K562 (cell line): ENCODE measurements around the gene NT5DC1. TPM values are rescaled to one million over a fixed set of nuclear protein-coding genes. Genes with fewer than 3 reads are reported as not detected.

ENCODE experiments used
- ATF1 ChIP-seq, 2 experiments: fragments of 450-650 bp in 1 of 2; IDR thresholded peaks; 2 replicates each; pipeline ENCODE4 v1.6.1; 2016; ENCODE audit warnings: missing compliant biosample characterization in 1 of 2, missing genetic modification characterization in 1 of 2
- BRD9 ChIP-seq: fragments of 450-650 bp; IDR thresholded peaks from 2 replicates; pipeline ENCODE4 v1.6.1; 2018; ENCODE audit warnings: low read depth; ENCODE audit not compliant: partially characterized antibody
- CREM ChIP-seq: IDR thresholded peaks from 2 replicates; pipeline ENCODE4 v1.6.1; 2014; ENCODE audit warnings: antibody characterized with exemption, low read depth
- ETV5 ChIP-seq: sonication (generic); formaldehyde crosslinking; IDR thresholded peaks from 2 replicates; pipeline ENCODE4 v1.4.0; 2020; ENCODE audit warnings: low read depth, mild to moderate bottlenecking, missing genetic modification reagents
- FOXP1 ChIP-seq: sonication (generic); formaldehyde crosslinking; IDR thresholded peaks from 2 replicates; pipeline ENCODE4 v1.8.0; 2022; ENCODE audit warnings: mild to moderate bottlenecking, missing genetic modification reagents
- GABPB1 ChIP-seq: sonication (generic); formaldehyde crosslinking; IDR thresholded peaks from 2 replicates; pipeline ENCODE4 v1.8.0; 2022; ENCODE audit warnings: mild to moderate bottlenecking, missing genetic modification reagents
- IRF2 ChIP-seq: sonication (generic); formaldehyde crosslinking; IDR thresholded peaks from 2 replicates; pipeline ENCODE4 v1.8.1; 2022; ENCODE audit warnings: mild to moderate bottlenecking, missing genetic modification reagents
- NR3C1 ChIP-seq: sonication (generic); formaldehyde crosslinking; IDR thresholded peaks from 2 replicates; pipeline ENCODE4 v1.8.1; 2022; ENCODE audit warnings: missing genetic modification reagents
- PHF21A ChIP-seq: fragments of 450-650 bp; IDR thresholded peaks from 2 replicates; pipeline ENCODE4 v1.6.1; 2017; ENCODE audit warnings: low read depth, borderline replicate concordance
- RUNX1 ChIP-seq: sonication (generic); IDR thresholded peaks from 2 replicates; pipeline ENCODE4 v1.6.1; 2016; ENCODE audit warnings: antibody characterized with exemption, low read depth
- SMAD4 ChIP-seq: fragments of 250-450 bp; sonication (Bioruptor Pico); conservative IDR thresholded peaks from 2 replicates; pipeline ENCODE4 v1.8.0; 2021; ENCODE audit warnings: inconsistent platforms, mild to moderate bottlenecking, moderate library complexity
- TCF7 ChIP-seq: sonication (generic); IDR thresholded peaks from 2 replicates; pipeline ENCODE4 v1.6.1; 2016; ENCODE audit warnings: antibody characterized with exemption, borderline replicate concordance
- THRAP3 ChIP-seq: fragments of 450-650 bp; IDR thresholded peaks from 2 replicates; pipeline ENCODE4 v1.6.1; 2016; ENCODE audit warnings: mild to moderate bottlenecking, inconsistent platforms, borderline replicate concordance
- YY1 ChIP-seq, 3 experiments: IDR thresholded peaks; 2 replicates each; pipeline ENCODE4 v1.6.1; 2011; ENCODE audit warnings: low read length in 2 of 3, mild to moderate bottlenecking in 2 of 3, moderate library complexity in 2 of 3, borderline replicate concordance in 1 of 3, control low read depth in 1 of 3, low read depth in 1 of 3; ENCODE audit not compliant: insufficient read depth in 3 of 3, insufficient replicate concordance in 2 of 3, control insufficient read depth in 1 of 3, insufficient read length in 1 of 3; ENCODE audit errors: extremely low read depth in 1 of 3
- ZNF197 ChIP-seq: fragments of 200-800 bp; sonication (Bioruptor generic); IDR thresholded peaks from 2 replicates; pipeline ENCODE4 v1.6.1; 2016; ENCODE audit warnings: low read depth, missing genetic modification characterization, missing compliant biosample characterization
- polyA plus RNA-seq, 8 experiments: library from polyadenylated mRNA; depleted of rRNA in 4 of 8; stranded (reverse) in 5 of 8; unstranded in 3 of 8; fragments of >200 nt; fragmentation: Nextera tagmentation in 2 of 8; fragmentation: Illumina TruSeq in 1 of 8; extraction: Ambion mirVana in 2 of 8; extraction: Trizol in 1 of 8; gene quantifications; 2 replicates each; pipeline versions ENCODE4 v1.2.1 to v1.2.3, GENCODE V29; 2011 to 2014; ENCODE audit warnings: inconsistent platforms in 1 of 8, missing spikeins in 1 of 8
- total RNA-seq, 7 experiments: library from RNA; depleted of rRNA in 6 of 7; stranded (reverse); fragments of >200 nt in 6 of 7; fragmentation: Illumina TruSeq in 2 of 7; extraction: Trizol in 2 of 7; gene quantifications; 2 replicates each; pipeline versions ENCODE4 v1.2.1 to v1.2.3, GENCODE V29; 2011 to 2021; ENCODE audit warnings: low replicate concordance in 1 of 7
- TF ChIP-seq, protein P1 (sequence below): fragments of 450-650 bp; formaldehyde crosslinking; IDR thresholded peaks from 2 replicates; pipeline ENCODE4 v1.4.0; 2020; ENCODE audit warnings: mild to moderate bottlenecking, moderate library complexity
- TF ChIP-seq, protein P2 (sequence below): fragments of 250-450 bp; sonication (Bioruptor Pico); IDR thresholded peaks from 2 replicates; pipeline ENCODE4 v1.4.0; 2020

NT5DC1 gene
- total and polyA plus RNA-seq, 9 of the 15 experiments (the other 6 are each of a cell fraction or from before 2014, with no cell fraction given) = 4.9 to 28.5 (median 16.3) TPM

DNA sequence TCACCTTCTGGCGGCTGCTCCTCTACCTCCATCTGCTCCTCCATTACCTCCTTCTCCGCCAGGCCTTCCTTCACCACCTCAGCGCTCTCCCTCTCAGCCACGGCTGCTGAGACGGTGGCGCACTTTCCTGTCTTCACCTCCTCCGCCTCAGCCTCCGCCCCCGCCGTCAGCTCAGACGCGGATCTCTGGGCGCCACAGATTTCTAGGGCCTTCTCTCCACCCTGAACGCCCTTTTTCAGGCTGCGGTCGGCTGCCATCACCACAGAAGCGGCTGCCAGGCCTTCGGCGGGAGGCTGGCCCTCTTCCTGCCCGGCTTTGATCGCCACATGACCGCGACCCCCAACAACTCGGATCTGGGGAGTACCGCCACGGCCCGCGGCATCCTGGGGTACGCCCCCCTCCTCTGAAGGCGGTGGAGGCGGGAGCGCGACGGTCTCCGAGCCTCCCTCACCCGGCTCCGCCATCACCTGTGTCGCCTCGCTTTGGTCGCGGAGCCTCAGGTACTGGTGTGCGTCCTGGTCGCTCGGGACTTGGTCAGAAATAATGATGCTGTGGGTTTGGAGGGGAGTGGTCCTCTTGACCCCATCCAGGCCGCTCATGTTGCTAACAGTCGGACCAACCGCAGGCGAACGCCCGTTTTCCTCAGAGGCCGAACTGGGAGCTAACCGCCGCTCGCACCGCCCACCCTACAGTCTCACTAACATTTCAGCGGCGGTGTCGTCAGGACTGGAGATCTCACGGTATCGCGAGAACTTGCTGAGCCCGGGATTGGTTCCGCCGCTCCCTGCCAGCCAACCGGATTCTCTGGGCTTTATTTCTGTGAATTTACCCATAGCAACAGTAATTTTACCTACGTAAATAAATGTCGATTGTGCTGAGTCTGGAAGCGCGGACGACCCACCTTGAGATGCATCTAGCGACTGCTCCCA, 178.8 kb downstream of the NT5DC1 start, which contains the start of gene TSPYL1 (continued):
- TF ChIP-seq TCF7 (peak; percentile 40; the same call in 1 of the 2 replicates), YY1 (IDR thresholded peaks at IDR 0.05; ENCODE audit: borderline replicate concordance in 1 of 3, control insufficient read depth in 1 of 3, extremely low read depth in 1 of 3, insufficient read depth in 3 of 3, insufficient read length in 1 of 3, insufficient replicate concordance in 2 of 3, low read depth in 1 of 3, low read length in 2 of 3) (peak in 1 of 3 experiments; percentile 43), RUNX1 (no peak), CREM (peak; percentile 88), ATF1 (CRISPR knock-in tag; IDR thresholded peaks at IDR 0.05) (no peak), ATF1 (tag; IDR thresholded peaks at IDR 0.05) (peak; percentile 84), IRF2 (no peak), ETV5 (CRISPR knock-in tag) (0 out of 2 replicates have a peak, but pooled peaks have one; percentile 18), GABPB1 (CRISPR knock-in tag) (peak; percentile 74), THRAP3 (no peak), FOXP1 (CRISPR knock-in tag) (peak; percentile 88; the same call in 1 of the 2 replicates), NR3C1 (CRISPR knock-in tag) (no peak), ZNF197 (CRISPR knock-in tag) (no peak), PHF21A (peak; percentile 59; the same call in 1 of the 2 replicates), BRD9 (peak; percentile 29), SMAD4 (peak; percentile 84)
- TF ChIP-seq, protein P1, sequence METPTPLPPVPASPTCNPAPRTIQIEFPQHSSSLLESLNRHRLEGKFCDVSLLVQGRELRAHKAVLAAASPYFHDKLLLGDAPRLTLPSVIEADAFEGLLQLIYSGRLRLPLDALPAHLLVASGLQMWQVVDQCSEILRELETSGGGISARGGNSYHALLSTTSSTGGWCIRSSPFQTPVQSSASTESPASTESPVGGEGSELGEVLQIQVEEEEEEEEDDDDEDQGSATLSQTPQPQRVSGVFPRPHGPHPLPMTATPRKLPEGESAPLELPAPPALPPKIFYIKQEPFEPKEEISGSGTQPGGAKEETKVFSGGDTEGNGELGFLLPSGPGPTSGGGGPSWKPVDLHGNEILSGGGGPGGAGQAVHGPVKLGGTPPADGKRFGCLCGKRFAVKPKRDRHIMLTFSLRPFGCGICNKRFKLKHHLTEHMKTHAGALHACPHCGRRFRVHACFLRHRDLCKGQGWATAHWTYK (CRISPR knock-in tag) = peak; percentile 80; the same call in 1 of the 2 replicates
- TF ChIP-seq, protein P2, sequence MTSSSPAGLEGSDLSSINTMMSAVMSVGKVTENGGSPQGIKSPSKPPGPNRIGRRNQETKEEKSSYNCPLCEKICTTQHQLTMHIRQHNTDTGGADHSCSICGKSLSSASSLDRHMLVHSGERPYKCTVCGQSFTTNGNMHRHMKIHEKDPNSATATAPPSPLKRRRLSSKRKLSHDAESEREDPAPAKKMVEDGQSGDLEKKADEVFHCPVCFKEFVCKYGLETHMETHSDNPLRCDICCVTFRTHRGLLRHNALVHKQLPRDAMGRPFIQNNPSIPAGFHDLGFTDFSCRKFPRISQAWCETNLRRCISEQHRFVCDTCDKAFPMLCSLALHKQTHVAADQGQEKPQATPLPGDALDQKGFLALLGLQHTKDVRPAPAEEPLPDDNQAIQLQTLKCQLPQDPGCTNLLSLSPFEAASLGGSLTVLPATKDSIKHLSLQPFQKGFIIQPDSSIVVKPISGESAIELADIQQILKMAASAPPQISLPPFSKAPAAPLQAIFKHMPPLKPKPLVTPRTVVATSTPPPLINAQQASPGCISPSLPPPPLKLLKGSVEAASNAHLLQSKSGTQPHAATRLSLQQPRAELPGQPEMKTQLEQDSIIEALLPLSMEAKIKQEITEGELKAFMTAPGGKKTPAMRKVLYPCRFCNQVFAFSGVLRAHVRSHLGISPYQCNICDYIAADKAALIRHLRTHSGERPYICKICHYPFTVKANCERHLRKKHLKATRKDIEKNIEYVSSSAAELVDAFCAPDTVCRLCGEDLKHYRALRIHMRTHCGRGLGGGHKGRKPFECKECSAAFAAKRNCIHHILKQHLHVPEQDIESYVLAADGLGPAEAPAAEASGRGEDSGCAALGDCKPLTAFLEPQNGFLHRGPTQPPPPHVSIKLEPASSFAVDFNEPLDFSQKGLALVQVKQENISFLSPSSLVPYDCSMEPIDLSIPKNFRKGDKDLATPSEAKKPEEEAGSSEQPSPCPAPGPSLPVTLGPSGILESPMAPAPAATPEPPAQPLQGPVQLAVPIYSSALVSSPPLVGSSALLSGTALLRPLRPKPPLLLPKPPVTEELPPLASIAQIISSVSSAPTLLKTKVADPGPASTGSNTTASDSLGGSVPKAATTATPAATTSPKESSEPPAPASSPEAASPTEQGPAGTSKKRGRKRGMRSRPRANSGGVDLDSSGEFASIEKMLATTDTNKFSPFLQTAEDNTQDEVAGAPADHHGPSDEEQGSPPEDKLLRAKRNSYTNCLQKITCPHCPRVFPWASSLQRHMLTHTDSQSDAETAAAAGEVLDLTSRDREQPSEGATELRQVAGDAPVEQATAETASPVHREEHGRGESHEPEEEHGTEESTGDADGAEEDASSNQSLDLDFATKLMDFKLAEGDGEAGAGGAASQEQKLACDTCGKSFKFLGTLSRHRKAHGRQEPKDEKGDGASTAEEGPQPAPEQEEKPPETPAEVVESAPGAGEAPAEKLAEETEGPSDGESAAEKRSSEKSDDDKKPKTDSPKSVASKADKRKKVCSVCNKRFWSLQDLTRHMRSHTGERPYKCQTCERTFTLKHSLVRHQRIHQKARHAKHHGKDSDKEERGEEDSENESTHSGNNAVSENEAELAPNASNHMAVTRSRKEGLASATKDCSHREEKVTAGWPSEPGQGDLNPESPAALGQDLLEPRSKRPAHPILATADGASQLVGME (CRISPR knock-in tag) = peak; percentile 88; the same call in 1 of the 2 replicates
